NB4 (cell line): Measurements from ENCODE around the gene CHST11.
"Not testable (repeated sequence)": the region's sequence is repeated elsewhere in the genome, so short reads cannot be mapped to it uniquely, and the experiment has no call there.

Source experiments
- DNase-seq: peaks from one replicate; pipeline ENCODE4 v3.0.0; 2010; ENCODE audit warnings: low read depth
- H3K4me3 ChIP-seq: one replicate; pipeline ENCODE4 v1.5.1; 2011; ENCODE audit warnings: mild to moderate bottlenecking, low read depth, low read length, moderate library complexity
- CTCF ChIP-seq: IDR thresholded peaks from one replicate; pipeline ENCODE4 v1.5.1; 2012; ENCODE audit warnings: low read depth, low read length
- MAX ChIP-seq: IDR thresholded peaks from 2 replicates; pipeline ENCODE4 v1.6.1; 2011; ENCODE audit warnings: low read depth, low read length
- MYC ChIP-seq: IDR thresholded peaks from 2 replicates; pipeline ENCODE4 v1.6.1; 2011; ENCODE audit warnings: low read depth, low read length
- POLR2A ChIP-seq: IDR thresholded peaks from 2 replicates; pipeline ENCODE4 v1.6.1; 2011; ENCODE audit warnings: mild to moderate bottlenecking; ENCODE audit not compliant: insufficient read length; ENCODE audit errors: extremely low read depth

CHST11 gene

GRCh38 chr12:104562763-104563162 lies 106.0 kb downstream of the CHST11 start:
- TF ChIP-seq POLR2A (no peak), MYC (no peak), CTCF (no peak), MAX (no peak)
- DNase-seq = no peak
- no peak overlapping the region for H3K4me3 ChIP-seq

GRCh38 chr12:104564662-104565061 lies 107.9 kb downstream of the CHST11 start:
- H3K4me3 ChIP-seq, DNase-seq: not testable (repeated sequence)

DNA sequence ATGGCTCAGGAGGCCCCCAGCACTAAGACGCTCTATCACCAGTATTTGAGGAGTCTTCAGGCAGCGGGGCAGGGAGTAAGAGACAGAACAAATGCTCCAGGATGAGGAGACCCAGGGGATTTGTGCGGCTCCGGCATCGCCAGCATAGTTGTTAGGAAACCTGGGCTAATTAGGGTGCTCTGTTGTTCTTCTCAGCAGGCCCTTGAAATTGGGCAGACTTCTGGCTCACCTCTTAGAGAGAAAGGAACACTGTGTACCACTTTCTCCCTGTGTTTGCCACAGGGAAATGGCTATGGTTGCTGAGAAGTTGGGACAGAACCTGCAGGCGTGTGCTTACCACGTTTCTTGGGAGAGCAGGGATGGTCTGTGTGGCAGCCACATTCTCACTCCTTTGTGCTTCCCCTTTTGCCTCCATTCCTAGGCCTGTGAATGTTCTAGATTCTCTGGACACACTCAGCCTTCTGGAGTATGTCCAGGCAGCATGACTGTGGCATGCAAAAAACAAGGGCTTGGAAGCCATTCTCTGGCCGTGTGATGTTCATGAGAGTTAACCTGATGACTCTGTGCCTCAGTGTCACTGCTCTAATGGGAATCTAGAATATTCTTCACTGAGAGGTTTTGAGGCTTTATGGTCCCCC lies 109.0 kb downstream of the CHST11 start:
- TF ChIP-seq MYC = no peak
- TF ChIP-seq CTCF = no peak
- TF ChIP-seq POLR2A = no peak
- TF ChIP-seq MAX = no peak
- H3K4me3 ChIP-seq = no peak overlapping the region
- DNase-seq = peak; percentile 50

GRCh38 chr12:104566244-104566993 lies 109.7 kb downstream of the CHST11 start:
- peak; percentile 41 for DNase-seq
- H3K4me3 ChIP-seq = no peak overlapping the region
- TF ChIP-seq CTCF (no peak), POLR2A (no peak), MYC (no peak), MAX (no peak)

GRCh38 chr12:104567832-104568486 lies 111.2 kb downstream of the CHST11 start:
- no peak for TF ChIP-seq CTCF
- peak; percentile 91 for DNase-seq
- H3K4me3 ChIP-seq = no peak overlapping the region

DNA sequence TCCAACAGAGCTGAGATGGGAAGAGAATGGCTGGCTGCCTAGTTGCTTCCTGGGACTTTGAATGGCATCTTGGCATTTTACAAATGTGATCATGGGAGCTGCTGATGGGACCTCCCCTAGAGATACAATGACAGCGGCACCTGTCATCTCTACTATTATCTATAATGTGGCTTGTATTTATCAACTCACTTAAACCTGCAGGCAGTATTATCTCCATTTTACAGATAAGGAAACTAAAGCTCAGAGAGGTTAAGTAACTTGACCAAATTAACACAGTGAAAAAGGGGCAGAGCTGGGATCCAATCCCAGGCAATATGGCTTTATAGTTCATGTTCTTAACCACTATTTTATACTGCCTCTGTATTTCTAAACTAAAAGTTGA lies 111.7 kb downstream of the CHST11 start:
- DNase-seq = no peak
- H3K4me3 ChIP-seq = no peak overlapping the region
- TF ChIP-seq POLR2A = no peak
- TF ChIP-seq CTCF = no peak
- no peak for TF ChIP-seq MYC
- no peak for TF ChIP-seq MAX
